Nephron progenitor cell (in vitro differentiated cells): ENCODE data around the gene GOSR2.

Source experiments
- DNase-seq: peaks from one replicate; pipeline ENCODE4 v3.0.0; 2021
- H3K27ac Mint-ChIP-seq: 2 replicates; pipeline ENCODE4 v1.8.0; 2021; ENCODE audit warnings: mild to moderate bottlenecking, moderate library complexity, mixed read lengths
- H3K27me3 Mint-ChIP-seq: 2 replicates; pipeline ENCODE4 v1.8.0; 2021; ENCODE audit warnings: mild to moderate bottlenecking, low read depth, mixed read lengths; ENCODE audit not compliant: poor library complexity
- H3K36me3 Mint-ChIP-seq: 2 replicates; pipeline ENCODE4 v1.8.0; 2021; ENCODE audit warnings: low read depth, mixed read lengths
- H3K4me1 Mint-ChIP-seq: 2 replicates; pipeline ENCODE4 v1.8.0; 2021; ENCODE audit warnings: mixed read lengths
- H3K4me3 Mint-ChIP-seq: 2 replicates; pipeline ENCODE4 v1.8.0; 2021; ENCODE audit warnings: mild to moderate bottlenecking, moderate library complexity, mixed read lengths
- H3K9me3 Mint-ChIP-seq: 2 replicates; pipeline ENCODE4 v1.8.0; 2021; ENCODE audit warnings: mild to moderate bottlenecking, moderate library complexity, mixed read lengths
- CTCF ChIP-seq: fragments of 200-600 bp; sonication (generic); IDR thresholded peaks from 2 replicates; pipeline ENCODE4 v1.5.0; 2021; ENCODE audit warnings: antibody characterized with exemption

Gene GOSR2

GRCh38 chr17:46971647-46972300, 48.8 kb downstream of the GOSR2 start:
- DNase-seq, result no peak
- H3K36me3 Mint-ChIP-seq, result no peaks in the 10 kb centered on the region
- TF ChIP-seq CTCF, result no peak
- H3K27me3 Mint-ChIP-seq, result peaks cover 90% of the 10 kb centered on the region
- H3K9me3 Mint-ChIP-seq, result peaks cover 7% of the 10 kb centered on the region
- H3K4me1 Mint-ChIP-seq, result no peaks in the 10 kb centered on the region
- no peak overlapping the region for H3K4me3 Mint-ChIP-seq
- H3K27ac Mint-ChIP-seq, result no peak overlapping the region

- peaks cover 3% of the 10 kb centered on the region for H3K4me1 Mint-ChIP-seq
- no peak for TF ChIP-seq CTCF
- peaks cover 90% of the 10 kb centered on the region for H3K27me3 Mint-ChIP-seq
- DNase-seq, result no peak
- no peak overlapping the region for H3K4me3 Mint-ChIP-seq
- H3K27ac Mint-ChIP-seq, result no peak overlapping the region
- H3K36me3 Mint-ChIP-seq, result no peaks in the 10 kb centered on the region
- H3K9me3 Mint-ChIP-seq, result peaks cover 7% of the 10 kb centered on the region
Observed at GRCh38 chr17:46972346-46972745, 49.4 kb downstream of the GOSR2 start.

- no peak overlapping the region for H3K4me3 Mint-ChIP-seq
- TF ChIP-seq CTCF, result no peak
- no peak overlapping the region for H3K27ac Mint-ChIP-seq
- H3K36me3 Mint-ChIP-seq, result no peaks in the 10 kb centered on the region
- H3K9me3 Mint-ChIP-seq, result peaks cover 7% of the 10 kb centered on the region
- peaks cover 14% of the 10 kb centered on the region for H3K4me1 Mint-ChIP-seq
- no peak for DNase-seq
- peaks cover 86% of the 10 kb centered on the region for H3K27me3 Mint-ChIP-seq
Observed at GRCh38 chr17:46974086-46974485, 51.1 kb downstream of the GOSR2 start.

GRCh38 chr17:46975287-46975686, 52.3 kb downstream of the GOSR2 start:
- peaks cover 7% of the 10 kb centered on the region for H3K9me3 Mint-ChIP-seq
- H3K4me3 Mint-ChIP-seq, result no peak overlapping the region
- TF ChIP-seq CTCF, result no peak
- no peak overlapping the region for H3K27ac Mint-ChIP-seq
- H3K4me1 Mint-ChIP-seq, result peaks cover 14% of the 10 kb centered on the region
- DNase-seq, result no peak
- peaks cover 86% of the 10 kb centered on the region for H3K27me3 Mint-ChIP-seq
- H3K36me3 Mint-ChIP-seq, result no peaks in the 10 kb centered on the region

GRCh38 chr17:46976626-46977270, 53.8 kb downstream of the GOSR2 start:
- no peak for TF ChIP-seq CTCF
- H3K27ac Mint-ChIP-seq, result no peak overlapping the region
- no peak overlapping the region for H3K4me3 Mint-ChIP-seq
- peaks cover 92% of the 10 kb centered on the region for H3K27me3 Mint-ChIP-seq
- H3K9me3 Mint-ChIP-seq, result peaks cover 7% of the 10 kb centered on the region
- H3K4me1 Mint-ChIP-seq, result peaks cover 14% of the 10 kb centered on the region
- no peak for DNase-seq
- no peaks in the 10 kb centered on the region for H3K36me3 Mint-ChIP-seq

- H3K27me3 Mint-ChIP-seq, result peaks cover 92% of the 10 kb centered on the region
- peak overlapping the region; percentile 83 for H3K4me3 Mint-ChIP-seq
Observed at GRCh38 chr17:46977348-46977747, 54.4 kb downstream of the GOSR2 start.

More at GRCh38 chr17:46977348-46977747, 54.4 kb downstream of the GOSR2 start:
- DNase-seq, result peak; percentile 66
- H3K36me3 Mint-ChIP-seq, result no peaks in the 10 kb centered on the region
- peak; percentile 41 for TF ChIP-seq CTCF
- peaks cover 14% of the 10 kb centered on the region for H3K4me1 Mint-ChIP-seq
- peaks cover 7% of the 10 kb centered on the region for H3K9me3 Mint-ChIP-seq
- no peak overlapping the region for H3K27ac Mint-ChIP-seq
